Peyer's patch (tissue), 4 donors: ENCODE measurements around the gene SP6.

Experiments
- CTCF ChIP-seq, 6 experiments: fragments of 450-650 bp in 4 of 6; fragments of 200-600 bp in 2 of 6; sonication (generic) in 1 of 6; IDR thresholded peaks; one replicate each; pipeline ENCODE4 v1.5.1; 2017 to 2019; ENCODE audit warnings: antibody characterized with exemption in 6 of 6, mild to moderate bottlenecking in 3 of 6, moderate library complexity in 1 of 6
- POLR2A ChIP-seq, 2 donors: fragments of 450-650 bp; IDR thresholded peaks; one replicate each; pipeline ENCODE4 v1.5.1; 2017; ENCODE audit warnings: antibody characterized with exemption in 2 of 2, mild to moderate bottlenecking in 2 of 2, moderate library complexity in 2 of 2

- TF ChIP-seq CTCF (IDR thresholded peaks at IDR 0.05) (no peak), POLR2A (IDR thresholded peaks at IDR 0.05) (no peak)
Observed at GRCh38 chr17:47869114-47869513, 18.2 kb upstream of the SP6 start.
